Endothelial cell of umbilical vein (primary cell): ENCODE data around the gene ITGAE. TPM values are rescaled to one million over a fixed set of nuclear protein-coding genes. Genes with fewer than 3 reads are reported as not detected.
A peak's percentile ranks its signal among the peaks of the same experiment; 100 is the strongest.

ENCODE experiments used
- BruUV-seq: library from RNA; stranded (reverse); fragments of 400-500 nt; replicated peaks from 2 replicates; lab custom pipeline; 2021; lab: Mats Ljungman, UMichigan
- CTCF ChIA-PET: fragments of 300-600, 350-600 bp; sonication (Branson Sonifier 250); formaldehyde crosslinking; loops from one replicate; lab custom pipeline; 2021; ENCODE audit warnings: antibody characterized with exemption, inconsistent platforms; lab: Charles Lee
- POLR2A ChIA-PET: fragments of 300-600, 350-600 bp; sonication (Branson Sonifier 250); formaldehyde crosslinking; loops from one replicate; lab custom pipeline; 2021; ENCODE audit warnings: antibody characterized with exemption, inconsistent platforms; lab: Charles Lee
- DNase-seq: peaks from one replicate; pipeline ENCODE4 v3.0.0-alpha.2; 2011; ENCODE audit warnings: low read depth, low spot score
- FAIRE-seq: peaks from 2 replicates; lab custom pipeline; 2011; peaks lifted over from hg19 to GRCh38; lab: Jason Lieb, UNC
- H2AFZ ChIP-seq: 2 replicates; pipeline ENCODE4 v1.6.0; 2012; ENCODE audit warnings: low read depth, low read length, control low read depth, inconsistent platforms
- H3K27ac ChIP-seq: 2 replicates; pipeline ENCODE4 v1.5.1; 2011; ENCODE audit warnings: low read depth, mild to moderate bottlenecking, control low read depth, low read length, moderate library complexity; ENCODE audit not compliant: insufficient read depth
- H3K27me3 ChIP-seq, 2 experiments: 2 replicates each; pipeline versions ENCODE4 v1.6.0 to v1.6.1; 2011; ENCODE audit warnings: low read length in 2 of 2, mixed read lengths in 1 of 2; ENCODE audit not compliant: control insufficient read depth in 2 of 2, insufficient read depth in 2 of 2
- H3K36me3 ChIP-seq, 2 experiments: 2 replicates in 1 of 2; 3 replicates in 1 of 2; pipeline ENCODE4 v1.5.1; 2011; ENCODE audit warnings: low read length in 2 of 2, mild to moderate bottlenecking in 1 of 2, moderate library complexity in 1 of 2; ENCODE audit not compliant: control insufficient read depth in 2 of 2, insufficient read depth in 2 of 2; ENCODE audit errors: extremely low read depth in 1 of 2
- H3K4me1 ChIP-seq: 3 replicates; pipeline ENCODE4 v1.5.1; 2011; ENCODE audit warnings: mild to moderate bottlenecking, low read length; ENCODE audit not compliant: control insufficient read depth, insufficient read depth; ENCODE audit errors: extremely low read depth
- H3K4me2 ChIP-seq: 2 replicates; pipeline ENCODE4 v1.6.1; 2011; ENCODE audit warnings: low read length, control low read depth, mixed read lengths; ENCODE audit not compliant: insufficient read depth
- H3K4me3 ChIP-seq, 3 experiments: fragments of 200-600 bp in 1 of 3; sonication (generic), shearing (Covaris generic) in 1 of 3; replicated peaks in 1 of 3; 2 replicates each; pipeline ENCODE4 v1.5.1; 2011 to 2016; ENCODE audit warnings: control low read depth in 3 of 3, low read length in 3 of 3, mild to moderate bottlenecking in 2 of 3, inconsistent platforms in 1 of 3, low read depth in 1 of 3, moderate library complexity in 1 of 3; ENCODE audit not compliant: insufficient read depth in 1 of 3
- H3K79me2 ChIP-seq: 2 replicates; pipeline ENCODE4 v1.6.0; 2012; ENCODE audit warnings: low read length, inconsistent platforms; ENCODE audit not compliant: control insufficient read depth, insufficient read depth
- H3K9ac ChIP-seq: replicated peaks from 2 replicates; pipeline ENCODE3; 2011; ENCODE audit warnings: low read length, control low read depth; ENCODE audit not compliant: insufficient read depth; ENCODE audit errors: extremely low read depth
- H3K9me1 ChIP-seq: replicated peaks from 3 replicates; pipeline ENCODE4 v1.6.0; 2011; ENCODE audit warnings: mild to moderate bottlenecking, low read length; ENCODE audit not compliant: control insufficient read depth, insufficient read depth; ENCODE audit errors: extremely low read depth
- H3K9me3 ChIP-seq: replicated peaks from 2 replicates; pipeline ENCODE4 v1.5.1; 2012; ENCODE audit warnings: low read length, inconsistent platforms; ENCODE audit not compliant: control insufficient read depth, insufficient read depth
- H4K20me1 ChIP-seq: replicated peaks from 2 replicates; pipeline ENCODE3; 2011; ENCODE audit warnings: mild to moderate bottlenecking, low read length; ENCODE audit not compliant: control insufficient read depth, insufficient read depth; ENCODE audit errors: extremely low read depth
- EZH2 ChIP-seq: IDR thresholded peaks from 2 replicates; pipeline ENCODE4 v1.6.1; 2012; ENCODE audit warnings: borderline replicate concordance, low read depth, mild to moderate bottlenecking, moderate library complexity, low read length, inconsistent platforms; ENCODE audit not compliant: severe bottlenecking
- FOS ChIP-seq: IDR thresholded peaks from 2 replicates; pipeline ENCODE4 v1.6.1; 2011; ENCODE audit warnings: mild to moderate bottlenecking, low read length, moderate library complexity, borderline replicate concordance; ENCODE audit not compliant: insufficient read depth
- GATA2 ChIP-seq: IDR thresholded peaks from 2 replicates; pipeline ENCODE4 v1.7.0; 2011; ENCODE audit warnings: low read depth, mild to moderate bottlenecking, moderate library complexity, mixed read lengths, low read length; ENCODE audit not compliant: insufficient read length, insufficient read depth
- JUN ChIP-seq: IDR thresholded peaks from 2 replicates; pipeline ENCODE4 v1.6.1; 2011; ENCODE audit warnings: borderline replicate concordance, low read depth; ENCODE audit not compliant: insufficient read length, insufficient read depth
- MYC ChIP-seq: IDR thresholded peaks from one replicate; pipeline ENCODE4 v1.6.1; 2011; ENCODE audit warnings: mild to moderate bottlenecking, low read depth, low read length
- POLR2A ChIP-seq: IDR thresholded peaks from 2 replicates; pipeline ENCODE4 v1.6.1; 2012; ENCODE audit warnings: low read depth, mild to moderate bottlenecking, control low read depth, low read length
- POLR2AphosphoS5 ChIP-seq: IDR thresholded peaks from 2 replicates; pipeline ENCODE4 v1.6.1; 2012; ENCODE audit warnings: low read depth, mild to moderate bottlenecking, control low read depth, low read length, moderate library complexity; ENCODE audit not compliant: insufficient read depth
- dilution Hi-C: fragments of 300-500 bp; cut with MboI; formaldehyde crosslinking; loops from one replicate; pipeline ENCODE4 v1.15.0; 2019; ENCODE audit warnings: low sequenced_read_pairs; ENCODE audit not compliant: extremely low pct_ligation_motif_present
- intact Hi-C: fragments of 100-400 bp; cut with micrococcal nuclease; formaldehyde crosslinking; loops from one replicate; pipeline ENCODE4 v1.10.0; 2022
- polyA plus RNA-seq, 4 experiments: library from polyadenylated mRNA; depleted of rRNA in 3 of 4; stranded (reverse) in 3 of 4; unstranded in 1 of 4; fragments of >200 nt; gene quantifications; 2 replicates each; pipeline versions ENCODE4 v1.2.1 to v1.2.3, GENCODE V29; 2011 to 2012; ENCODE audit warnings: missing spikeins in 1 of 4
- total RNA-seq: library from RNA; stranded (reverse); gene quantifications from 2 replicates; pipeline ENCODE4 v1.2.3, GENCODE V29; 2021
- TF ChIP-seq, protein P1 (sequence below), 2 donors: IDR thresholded peaks; 1 replicate in 1 of 2; 2 replicates in 1 of 2; pipeline ENCODE4 v1.5.1; 2011; ENCODE audit warnings: low read length in 2 of 2, mild to moderate bottlenecking in 2 of 2, moderate library complexity in 2 of 2, control low read depth in 1 of 2, inconsistent platforms in 1 of 2, low read depth in 1 of 2; ENCODE audit not compliant: insufficient read depth in 1 of 2; ENCODE audit errors: extremely low read depth in 1 of 2
- TF ChIP-seq, protein P2 (sequence below): IDR thresholded peaks from 2 replicates; pipeline ENCODE4 v1.6.1; 2011; ENCODE audit not compliant: insufficient read depth, insufficient read length

The ITGAE gene
- total and polyA plus RNA-seq, 2 donors (not counting 3 experiments of a cell fraction or from before 2014, with no cell fraction given): 29.6 to 71.6 TPM

GRCh38 chr17:3730881-3731429 lies 70.0 kb downstream of the ITGAE start:
- Histone ChIP-seq H3K27me3 (no peaks in the 10 kb centered on the region), H2AFZ (no peak overlapping the region), H3K9ac (no peak overlapping the region), H3K4me2 (no peak overlapping the region), H3K4me1 (no peaks in the 10 kb centered on the region), H3K79me2 (peaks cover 12% of the 10 kb centered on the region), H3K9me1 (no peaks in the 10 kb centered on the region), H3K27ac (no peak overlapping the region), H3K9me3 (no peaks in the 10 kb centered on the region), H3K36me3 (peaks cover 0 to 4% of the 10 kb centered on the region in 2 experiments), H4K20me1 (no peaks in the 10 kb centered on the region), H3K4me3 (no peak overlapping the region)
- DNase-seq: no peak
- peak; percentile 59 for FAIRE-seq
- BruUV-seq: no TSS peak
- TF ChIP-seq MYC (no peak), GATA2 (no peak), POLR2A (no peak), POLR2AphosphoS5 (no peak), FOS (no peak), JUN (no peak), EZH2 (no peak)
- TF ChIP-seq, protein P1, sequence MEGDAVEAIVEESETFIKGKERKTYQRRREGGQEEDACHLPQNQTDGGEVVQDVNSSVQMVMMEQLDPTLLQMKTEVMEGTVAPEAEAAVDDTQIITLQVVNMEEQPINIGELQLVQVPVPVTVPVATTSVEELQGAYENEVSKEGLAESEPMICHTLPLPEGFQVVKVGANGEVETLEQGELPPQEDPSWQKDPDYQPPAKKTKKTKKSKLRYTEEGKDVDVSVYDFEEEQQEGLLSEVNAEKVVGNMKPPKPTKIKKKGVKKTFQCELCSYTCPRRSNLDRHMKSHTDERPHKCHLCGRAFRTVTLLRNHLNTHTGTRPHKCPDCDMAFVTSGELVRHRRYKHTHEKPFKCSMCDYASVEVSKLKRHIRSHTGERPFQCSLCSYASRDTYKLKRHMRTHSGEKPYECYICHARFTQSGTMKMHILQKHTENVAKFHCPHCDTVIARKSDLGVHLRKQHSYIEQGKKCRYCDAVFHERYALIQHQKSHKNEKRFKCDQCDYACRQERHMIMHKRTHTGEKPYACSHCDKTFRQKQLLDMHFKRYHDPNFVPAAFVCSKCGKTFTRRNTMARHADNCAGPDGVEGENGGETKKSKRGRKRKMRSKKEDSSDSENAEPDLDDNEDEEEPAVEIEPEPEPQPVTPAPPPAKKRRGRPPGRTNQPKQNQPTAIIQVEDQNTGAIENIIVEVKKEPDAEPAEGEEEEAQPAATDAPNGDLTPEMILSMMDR (IDR thresholded peaks at IDR 0.05; ENCODE audit: extremely low read depth in 1 of 2, insufficient read depth in 1 of 2, low read depth in 1 of 2, low read length in 2 of 2): no peak
- TF ChIP-seq, protein P2, sequence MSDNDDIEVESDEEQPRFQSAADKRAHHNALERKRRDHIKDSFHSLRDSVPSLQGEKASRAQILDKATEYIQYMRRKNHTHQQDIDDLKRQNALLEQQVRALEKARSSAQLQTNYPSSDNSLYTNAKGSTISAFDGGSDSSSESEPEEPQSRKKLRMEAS: no peak
- ChIA-PET CTCF (no interaction called here), POLR2A (interaction anchor here (0.6 kb wide), 1 partner anchor 248 kb away, joined by 3 read pairs; no protein-coding TSS in a partner anchor)
- dilution Hi-C loops (no loop called here), intact Hi-C loops (no loop called here)
